NT2/D1 (cell line): ENCODE results near the gene CPED1.

ENCODE experiments used
- YY1 ChIP-seq: IDR thresholded peaks from 2 replicates; pipeline ENCODE4 v1.6.1; 2011; ENCODE audit not compliant: insufficient read length, insufficient read depth
- ZNF274 ChIP-seq: IDR thresholded peaks from 2 replicates; pipeline ENCODE4 v1.6.1; 2011; ENCODE audit warnings: mild to moderate bottlenecking, low read depth, low read length

DNA sequence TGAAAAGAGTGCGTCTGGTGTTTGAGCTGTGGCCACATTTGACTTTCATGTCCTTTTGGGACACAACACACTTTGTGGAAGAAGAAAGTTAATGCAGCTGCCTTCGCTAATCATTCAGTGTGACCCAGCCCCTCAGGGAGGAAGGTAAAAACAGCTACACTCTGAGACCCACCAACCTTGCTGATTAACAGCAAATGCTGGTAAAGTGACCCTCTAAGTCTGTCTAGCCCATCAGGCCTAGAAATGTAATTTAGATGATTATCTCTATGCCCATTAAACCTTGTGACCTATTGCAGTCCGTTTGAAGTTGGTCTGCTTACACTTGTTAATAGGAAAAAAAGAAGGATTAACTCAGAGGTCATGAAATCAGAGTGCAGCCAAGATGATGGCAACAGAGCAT, 178.4 kb downstream of the CPED1 start:
- TF ChIP-seq ZNF274: no peak
- TF ChIP-seq YY1: no peak
